A673 (cell line): ENCODE data around the gene CHRNA9. TPM values are rescaled to one million over a fixed set of nuclear protein-coding genes. Genes with fewer than 3 reads are reported as not detected.
A peak's percentile ranks its signal among the peaks of the same experiment; 100 is the strongest.

Experiments used
- Bru-seq: library from RNA; stranded (reverse); fragments of 400-500 nt; gene quantifications from one replicate; lab custom pipeline; 2021; lab: Mats Ljungman, UMichigan
- BruChase-seq, 2 experiments: library from RNA; stranded (reverse); fragments of 400-500 nt; gene quantifications; one replicate each; lab custom pipeline; 2021; lab: Mats Ljungman, UMichigan
- BruUV-seq: library from RNA; stranded (reverse); fragments of 400-500 nt; replicated peaks from 2 replicates; lab custom pipeline; 2021; lab: Mats Ljungman, UMichigan
- CTCF ChIA-PET: fragments of 300-600 bp; sonication (Branson Sonifier 250); formaldehyde crosslinking; loops from one replicate; lab custom pipeline; 2022; ENCODE audit warnings: antibody characterized with exemption; lab: Charles Lee
- POLR2A ChIA-PET: fragments of 300-600 bp; sonication (Branson Sonifier 250); formaldehyde crosslinking; loops from one replicate; lab custom pipeline; 2022; ENCODE audit warnings: antibody characterized with exemption; ENCODE audit not compliant: low non-redundant PET; lab: Charles Lee
- DNase-seq: peaks from one replicate; pipeline ENCODE4 v3.0.0-alpha.2; 2015; ENCODE audit warnings: low spot score
- H3K27ac ChIP-seq: fragments of 200-600 bp; sonication (generic); 2 replicates; pipeline ENCODE4 v1.5.1; 2016; ENCODE audit warnings: mixed run types, low read depth, mild to moderate bottlenecking, mixed read lengths, antibody characterized with exemption, low read length; ENCODE audit not compliant: poor library complexity, severe bottlenecking
- H3K27me3 ChIP-seq: fragments of 200-600 bp; sonication (generic); replicated peaks from 2 replicates; pipeline ENCODE4 v1.6.1; 2017; ENCODE audit warnings: mixed run types, low read depth, mild to moderate bottlenecking, mixed read lengths, antibody characterized with exemption, low read length; ENCODE audit not compliant: insufficient read depth, poor library complexity
- H3K36me3 ChIP-seq: fragments of 200-600 bp; sonication (generic); 2 replicates; pipeline ENCODE4 v1.6.1; 2016; ENCODE audit warnings: mixed run types, mild to moderate bottlenecking, mixed read lengths, antibody characterized with exemption, low read length; ENCODE audit not compliant: insufficient read depth, poor library complexity, severe bottlenecking
- H3K4me1 ChIP-seq: fragments of 200-600 bp; sonication (generic); 2 replicates; pipeline ENCODE4 v1.6.1; 2017; ENCODE audit warnings: mixed run types, mild to moderate bottlenecking, mixed read lengths, antibody characterized with exemption, low read length; ENCODE audit not compliant: insufficient read depth, poor library complexity, severe bottlenecking
- H3K4me3 ChIP-seq: fragments of 200-600 bp; sonication (generic); 2 replicates; pipeline ENCODE4 v1.5.1; 2016; ENCODE audit warnings: low read depth, mixed run types, mild to moderate bottlenecking, mixed read lengths, low read length; ENCODE audit not compliant: poor library complexity, severe bottlenecking
- H3K9me3 ChIP-seq: fragments of 200-600 bp; sonication (generic); 2 replicates; pipeline ENCODE4 v1.6.1; 2016; ENCODE audit warnings: mixed run types, low read depth, mild to moderate bottlenecking, mixed read lengths, antibody characterized with exemption, low read length; ENCODE audit not compliant: poor library complexity, severe bottlenecking
- CTCF ChIP-seq: fragments of 300-800, 200-600 bp; sonication (generic); conservative IDR thresholded peaks from 2 replicates; pipeline ENCODE4 v1.5.1; 2017; ENCODE audit warnings: low read depth, mild to moderate bottlenecking, antibody characterized with exemption, low read length, moderate library complexity, mixed read lengths
- EZH2 ChIP-seq: fragments of 200-600 bp; sonication (generic); IDR thresholded peaks from 2 replicates; pipeline ENCODE4 v1.6.1; 2017; ENCODE audit warnings: borderline replicate concordance, low read depth, mild to moderate bottlenecking, mixed read lengths, antibody characterized with exemption, low read length; ENCODE audit not compliant: poor library complexity, severe bottlenecking
- intact Hi-C: fragments of 100-400 bp; cut with micrococcal nuclease; formaldehyde crosslinking; loops from one replicate; pipeline ENCODE4 v1.10.0; 2022; ENCODE audit not compliant: unreplicated experiment
- long read RNA-seq: library from polyadenylated mRNA; stranded (forward); transcript quantifications from one replicate; pipeline ENCODE4 v2.0.0, GENCODE V29; 2022
- total RNA-seq: library from RNA; stranded (reverse); gene quantifications from 2 replicates; pipeline ENCODE4 v1.2.3, GENCODE V29; 2021

The CHRNA9 gene
- 0.35 and 1.5 TPM in 2 replicates for total RNA-seq
- Bru-seq, nascent RNA: percentile 26 among the genes with signal in this experiment
- BruChase-seq, experiment 1, labeled RNA remaining after a 2-hour chase: percentile 26 among the genes with signal in this experiment
- BruChase-seq, experiment 2, labeled RNA remaining after a 6-hour chase: percentile 32 among the genes with signal in this experiment
- long read RNA-seq, partial matches to known transcripts: 0 of 2 reads
- long read RNA-seq, other reads (novel, unspliced or antisense): 2 of 2 reads

DNA sequence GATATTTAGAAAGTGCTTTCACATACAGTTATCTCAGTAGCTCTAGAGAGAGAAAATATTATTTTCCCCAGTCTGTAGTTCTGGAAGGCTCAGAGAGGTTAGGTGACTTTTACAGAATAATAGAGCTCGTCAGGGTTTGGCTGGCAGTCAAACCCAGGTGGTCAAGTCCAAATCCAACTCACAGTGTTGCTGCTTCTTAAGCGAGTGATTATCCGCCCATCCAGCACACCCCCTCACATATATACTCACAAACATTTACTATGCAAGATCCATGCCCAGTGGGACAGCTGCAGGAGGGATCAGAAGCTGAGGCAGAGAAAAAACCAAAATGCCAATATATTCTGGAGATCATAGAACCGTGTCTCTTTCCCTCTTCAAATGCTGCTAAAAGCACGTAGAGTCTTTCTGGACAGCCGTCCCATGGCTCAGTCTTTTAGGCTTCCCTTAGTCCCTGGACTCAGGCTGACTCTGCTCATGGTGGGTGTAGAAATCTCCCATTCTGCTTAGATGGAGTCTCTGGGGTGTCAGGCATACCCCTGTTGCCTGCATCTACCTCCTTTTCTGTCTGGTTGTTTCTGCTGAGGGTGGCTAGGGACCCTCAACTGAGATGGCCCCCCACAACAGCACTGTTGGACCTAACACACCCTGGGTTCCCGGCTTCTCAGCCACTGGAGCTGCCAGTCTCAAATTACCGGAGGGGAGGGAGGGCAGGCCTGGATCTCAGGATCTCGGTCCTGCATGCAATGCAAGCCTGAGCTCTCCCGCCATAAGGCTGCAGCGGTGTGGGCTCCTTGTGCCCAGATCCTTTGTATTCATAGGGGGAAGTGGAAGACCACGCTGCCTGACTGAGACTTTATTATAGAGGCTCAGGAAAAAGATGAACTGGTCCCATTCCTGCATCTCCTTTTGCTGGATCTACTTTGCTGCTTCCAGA lies at the start of gene CHRNA9:
TSS of gene CHRNA9 (plus strand) at position 743 of the 934 bp plus-strand sequence. CDS start at position 878, 135 bp downstream.
- no TSS peak for BruUV-seq

GRCh38 chr4:40285692-40286091 lies 49.4 kb upstream of the CHRNA9 start:
- Histone ChIP-seq H3K4me1 (peaks cover 3% of the 10 kb centered on the region), H3K27me3 (no peaks in the 10 kb centered on the region), H3K36me3 (no peaks in the 10 kb centered on the region), H3K4me3 (no peak overlapping the region), H3K9me3 (no peaks in the 10 kb centered on the region), H3K27ac (no peak overlapping the region)
- CTCF ChIA-PET: no interaction called here
- no peak for DNase-seq
- intact Hi-C loops: no loop called here
- no peak for TF ChIP-seq EZH2
- no peak for TF ChIP-seq CTCF
- BruUV-seq: no TSS peak
- POLR2A ChIA-PET: no interaction called here

More for the DNA sequence above, at the start of gene CHRNA9:
- Histone ChIP-seq H3K27me3 (no peaks in the 10 kb centered on the region), H3K36me3 (no peaks in the 10 kb centered on the region), H3K4me1 (peaks cover 36% of the 10 kb centered on the region), H3K27ac (peak within 1 kb of the TSS; percentile 72), H3K9me3 (no peaks in the 10 kb centered on the region), H3K4me3 (no peak within 1 kb of the TSS)
- ChIA-PET POLR2A (interaction anchor here (0.6 to 0.7 kb wide), 2 partner anchors 191 to 248 kb away, joined by 4 to 5 read pairs; no protein-coding TSS in a partner anchor), CTCF (interaction anchor here (0.6 to 2.5 kb wide), 3 partner anchors 10 to 467 kb away, joined by 4 to 20 read pairs (median 4); no protein-coding TSS in a partner anchor)
- TF ChIP-seq CTCF (no peak), EZH2 (no peak)
- intact Hi-C loops: no loop called here
- DNase-seq: no peak

DNA sequence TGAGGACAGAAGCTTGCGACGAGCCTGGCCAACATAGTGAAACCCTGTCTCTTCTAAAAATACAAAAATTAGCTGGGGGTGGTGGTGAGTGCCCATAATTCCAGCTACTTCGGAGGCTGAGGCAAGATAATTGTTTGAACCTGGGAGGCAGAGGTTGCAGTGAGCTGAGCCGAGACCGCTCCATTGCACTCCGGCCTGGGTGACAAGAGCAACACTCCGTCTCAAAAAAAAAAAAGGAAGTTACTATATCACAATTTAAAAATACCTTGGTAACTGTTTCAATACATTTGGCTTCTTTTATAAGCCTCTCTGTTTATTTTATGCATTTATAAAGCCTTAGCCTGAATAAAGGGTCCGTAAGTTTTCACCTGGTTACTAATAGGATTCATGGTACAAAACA lies 46.6 kb upstream of the CHRNA9 start:
- BruUV-seq: no TSS peak
- no peak overlapping the region for H3K4me3 ChIP-seq
- POLR2A ChIA-PET: no interaction called here
- TF ChIP-seq EZH2 (no peak), CTCF (no peak)
- H3K36me3 ChIP-seq: no peaks in the 10 kb centered on the region
- no peak for DNase-seq
- intact Hi-C loops: no loop called here
- no peak overlapping the region for H3K27ac ChIP-seq
- CTCF ChIA-PET: interaction anchor here (0.6 kb wide), 1 partner anchor 17 kb away, joined by 3 read pairs; no protein-coding TSS in a partner anchor
- H3K9me3 ChIP-seq: no peaks in the 10 kb centered on the region
- H3K4me1 ChIP-seq: peaks cover 3% of the 10 kb centered on the region
- H3K27me3 ChIP-seq: no peaks in the 10 kb centered on the region
